Activated B cell treated with CpG ODN at 0.5 μM for 24 hours (primary cell): ENCODE measurements around the gene DDX1. TPM values are rescaled to one million over a fixed set of nuclear protein-coding genes. Genes with fewer than 3 reads are reported as not detected.

Experiments
- ATAC-seq: fragments of 200-7000 bp; cut with Tn5 transposase; one replicate; pipeline ENCODE4 v1.10.0; 2021; ENCODE audit warnings: low read depth, mild to moderate bottlenecking, moderate library complexity
- CTCF ChIA-PET: fragments of 350-600 bp; sonication (Branson Sonifier 250); formaldehyde crosslinking; loops from one replicate; lab custom pipeline; 2021; ENCODE audit warnings: antibody characterized with exemption; lab: Charles Lee
- POLR2A ChIA-PET: fragments of 350-600 bp; sonication (Branson Sonifier 250); formaldehyde crosslinking; loops from one replicate; lab custom pipeline; 2021; ENCODE audit warnings: antibody characterized with exemption; lab: Charles Lee
- DNase-seq: peaks from one replicate; pipeline ENCODE4 v3.0.0; 2022
- H3K27ac Mint-ChIP-seq: one replicate; pipeline ENCODE4 v1.8.0; 2020; ENCODE audit warnings: mixed read lengths
- H3K27me3 Mint-ChIP-seq: one replicate; pipeline ENCODE4 v1.8.0; 2021; ENCODE audit warnings: mixed read lengths
- H3K36me3 Mint-ChIP-seq: one replicate; pipeline ENCODE4 v1.8.0; 2021; ENCODE audit warnings: low read depth, mixed read lengths
- H3K4me1 Mint-ChIP-seq: one replicate; pipeline ENCODE4 v1.8.0; 2021; ENCODE audit warnings: mixed read lengths
- H3K4me3 Mint-ChIP-seq: one replicate; pipeline ENCODE4 v1.8.0; 2020; ENCODE audit warnings: mild to moderate bottlenecking, mixed read lengths
- H3K9me3 Mint-ChIP-seq: one replicate; pipeline ENCODE4 v1.8.0; 2020; ENCODE audit warnings: mixed read lengths
- intact Hi-C: fragments of 100-400 bp; cut with micrococcal nuclease; formaldehyde crosslinking; loops from one replicate; pipeline ENCODE4 v1.15.1; 2024
- total RNA-seq: library from RNA; stranded (reverse); gene quantifications from 2 replicates; pipeline ENCODE4 v1.2.3, GENCODE V29; 2022
- TF ChIP-seq, protein P1 (sequence below): fragments of 200-600 bp; IDR thresholded peaks from one replicate; pipeline ENCODE4 v1.8.0; 2022; ENCODE audit warnings: antibody characterized with exemption, mild to moderate bottlenecking

The DDX1 gene
- total RNA-seq, 1 donor from 2014 or later = 74.4 TPM

DNA sequence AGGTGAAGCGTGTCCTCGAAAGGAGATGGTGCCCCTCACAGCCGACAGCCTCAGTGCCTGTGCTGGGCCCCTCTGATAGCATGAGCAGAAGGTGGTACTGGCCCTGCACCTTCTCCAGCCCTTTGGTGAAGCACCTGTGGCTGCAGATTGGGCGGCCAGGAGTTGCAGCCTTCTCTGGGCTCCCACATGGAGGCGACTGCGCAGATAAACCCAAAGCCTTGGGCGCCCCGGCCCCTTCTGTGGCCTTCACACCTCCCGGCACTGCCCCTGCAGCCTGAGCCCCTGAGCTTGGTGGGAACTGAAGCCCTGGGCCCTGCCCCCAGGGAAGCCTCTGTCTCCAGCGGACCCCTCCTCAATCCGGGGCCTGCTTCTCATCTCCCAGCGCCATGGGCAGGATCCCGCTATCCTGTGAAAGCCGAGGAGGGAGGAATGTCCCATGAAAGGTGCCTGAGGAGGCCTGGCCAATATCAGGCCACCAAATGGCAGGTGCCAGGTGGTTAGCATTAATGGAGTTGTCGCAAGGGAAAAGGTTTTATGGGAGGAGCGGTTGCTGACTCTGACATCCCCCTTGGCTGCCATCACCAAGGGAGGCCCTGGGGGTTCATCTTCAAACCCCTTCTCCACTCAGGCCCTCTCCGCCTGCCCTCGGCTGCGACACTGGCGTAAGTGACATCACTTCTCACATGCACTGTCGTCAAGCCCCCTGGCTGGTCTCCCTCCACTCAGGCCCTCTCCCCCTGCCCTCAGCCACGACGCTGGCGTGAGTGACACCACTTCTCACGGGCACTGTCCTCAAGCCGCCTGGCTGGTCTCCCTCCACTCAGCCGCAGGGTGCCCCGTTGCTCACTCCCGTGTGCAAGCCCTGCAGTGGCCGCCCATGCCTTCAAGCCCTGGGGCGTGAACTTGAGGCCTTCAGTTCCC, 62.4 kb downstream of the DDX1 start:
- H3K36me3 Mint-ChIP-seq = no peaks in the 10 kb centered on the region
- H3K4me1 Mint-ChIP-seq = no peaks in the 10 kb centered on the region
- peaks cover 3% of the 10 kb centered on the region for H3K9me3 Mint-ChIP-seq
- DNase-seq = no peak
- CTCF ChIA-PET = no interaction called here
- TF ChIP-seq, protein P1, sequence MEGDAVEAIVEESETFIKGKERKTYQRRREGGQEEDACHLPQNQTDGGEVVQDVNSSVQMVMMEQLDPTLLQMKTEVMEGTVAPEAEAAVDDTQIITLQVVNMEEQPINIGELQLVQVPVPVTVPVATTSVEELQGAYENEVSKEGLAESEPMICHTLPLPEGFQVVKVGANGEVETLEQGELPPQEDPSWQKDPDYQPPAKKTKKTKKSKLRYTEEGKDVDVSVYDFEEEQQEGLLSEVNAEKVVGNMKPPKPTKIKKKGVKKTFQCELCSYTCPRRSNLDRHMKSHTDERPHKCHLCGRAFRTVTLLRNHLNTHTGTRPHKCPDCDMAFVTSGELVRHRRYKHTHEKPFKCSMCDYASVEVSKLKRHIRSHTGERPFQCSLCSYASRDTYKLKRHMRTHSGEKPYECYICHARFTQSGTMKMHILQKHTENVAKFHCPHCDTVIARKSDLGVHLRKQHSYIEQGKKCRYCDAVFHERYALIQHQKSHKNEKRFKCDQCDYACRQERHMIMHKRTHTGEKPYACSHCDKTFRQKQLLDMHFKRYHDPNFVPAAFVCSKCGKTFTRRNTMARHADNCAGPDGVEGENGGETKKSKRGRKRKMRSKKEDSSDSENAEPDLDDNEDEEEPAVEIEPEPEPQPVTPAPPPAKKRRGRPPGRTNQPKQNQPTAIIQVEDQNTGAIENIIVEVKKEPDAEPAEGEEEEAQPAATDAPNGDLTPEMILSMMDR = no peak
- H3K27me3 Mint-ChIP-seq = peaks cover 4% of the 10 kb centered on the region
- no peak overlapping the region for H3K4me3 Mint-ChIP-seq
- H3K27ac Mint-ChIP-seq = no peak overlapping the region
- ATAC-seq = no peak
- POLR2A ChIA-PET = no interaction called here
- intact Hi-C loops = no loop called here

DNA sequence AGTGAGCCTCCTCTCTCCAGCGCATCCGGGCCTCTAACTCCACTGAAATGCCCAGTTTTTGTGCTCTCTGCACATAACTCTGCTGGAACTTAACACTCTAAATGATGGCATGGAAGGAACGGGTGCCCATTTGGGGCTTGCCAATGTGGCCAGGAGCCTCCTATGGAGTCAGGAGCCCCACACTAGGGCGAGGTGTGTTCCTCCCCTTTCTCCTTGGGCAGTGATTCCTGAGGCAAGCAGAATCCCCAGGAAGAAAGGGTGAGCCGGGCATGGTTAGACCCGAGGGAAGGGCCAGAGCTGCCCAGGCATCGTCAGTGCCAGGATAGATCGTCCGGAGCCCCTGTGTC, 63.0 kb downstream of the DDX1 start:
- ChIA-PET POLR2A (no interaction called here), CTCF (no interaction called here)
- no peak for ATAC-seq
- Mint-ChIP-seq H3K4me1 (no peaks in the 10 kb centered on the region), H3K27me3 (peaks cover 4% of the 10 kb centered on the region), H3K27ac (no peak overlapping the region), H3K36me3 (no peaks in the 10 kb centered on the region), H3K9me3 (peaks cover 3% of the 10 kb centered on the region), H3K4me3 (no peak overlapping the region)
- DNase-seq = no peak
- intact Hi-C loops = no loop called here
- TF ChIP-seq, protein P1 = no peak

DNA sequence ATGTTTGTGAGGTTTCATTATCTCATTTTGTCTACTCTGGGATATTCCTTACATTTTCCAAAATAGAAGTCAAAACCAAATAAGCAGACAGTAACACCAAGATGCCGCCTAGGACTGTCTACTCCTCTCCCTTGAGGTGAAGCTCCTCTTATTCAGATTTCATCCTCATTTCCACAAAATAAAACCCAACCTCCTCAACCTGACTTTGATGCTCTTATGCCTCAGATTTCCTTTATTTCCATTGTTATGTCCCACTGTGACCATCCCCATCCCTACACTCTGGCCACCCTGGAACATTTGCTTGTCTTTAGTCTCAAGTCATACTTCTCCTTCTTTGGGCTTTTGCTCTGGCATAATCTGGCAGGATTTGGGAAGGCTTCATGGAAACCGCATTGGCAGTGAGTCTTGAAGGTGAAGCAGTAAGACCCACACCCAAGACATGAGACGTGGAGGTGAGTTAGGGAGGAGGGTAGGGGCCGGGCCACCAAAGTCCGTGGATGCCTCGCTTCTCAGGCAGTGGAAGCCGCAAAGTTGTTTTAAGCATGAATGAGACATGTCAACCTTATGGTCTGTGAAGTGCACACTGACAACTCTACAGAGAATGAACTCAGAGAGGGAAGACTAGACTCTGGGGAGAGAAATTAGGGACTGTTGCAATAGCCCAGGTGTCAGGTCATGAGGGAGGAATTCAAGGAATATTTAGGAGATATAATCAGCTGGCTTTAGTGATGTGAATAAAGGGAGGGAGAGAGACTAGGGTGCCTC, 63.6 kb downstream of the DDX1 start:
- intact Hi-C loops = no loop called here
- no peak for ATAC-seq
- CTCF ChIA-PET = no interaction called here
- TF ChIP-seq, protein P1 = no peak
- H3K27me3 Mint-ChIP-seq = peaks cover 4% of the 10 kb centered on the region
- no peak overlapping the region for H3K4me3 Mint-ChIP-seq
- DNase-seq = no peak
- H3K36me3 Mint-ChIP-seq = no peaks in the 10 kb centered on the region
- H3K27ac Mint-ChIP-seq = no peak overlapping the region
- POLR2A ChIA-PET = no interaction called here
- peaks cover 3% of the 10 kb centered on the region for H3K9me3 Mint-ChIP-seq
- no peaks in the 10 kb centered on the region for H3K4me1 Mint-ChIP-seq

DNA sequence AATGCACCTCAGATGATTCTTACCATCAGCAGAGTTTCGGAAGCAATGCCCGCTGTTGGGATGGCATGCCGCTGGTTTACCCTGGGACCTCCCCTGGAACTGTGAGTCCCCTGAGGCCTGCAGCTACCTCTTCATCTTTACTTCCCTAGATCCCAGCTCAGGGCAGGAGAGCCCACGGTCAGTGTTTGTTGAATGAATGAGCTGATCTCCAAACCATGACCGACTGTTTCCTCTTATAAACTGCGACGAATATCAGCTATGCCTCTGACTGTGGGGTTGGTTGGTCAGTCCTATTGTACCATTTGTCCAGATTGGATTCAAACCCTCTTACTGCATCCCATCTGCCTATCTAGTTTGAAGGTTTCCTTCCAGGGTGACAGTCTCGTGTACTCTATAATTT, 64.4 kb downstream of the DDX1 start:
- H3K27me3 Mint-ChIP-seq = peaks cover 6% of the 10 kb centered on the region
- H3K27ac Mint-ChIP-seq = no peak overlapping the region
- CTCF ChIA-PET = no interaction called here
- H3K4me1 Mint-ChIP-seq = no peaks in the 10 kb centered on the region
- intact Hi-C loops = no loop called here
- DNase-seq (no peak), ATAC-seq (no peak)
- H3K36me3 Mint-ChIP-seq = no peaks in the 10 kb centered on the region
- no peak overlapping the region for H3K4me3 Mint-ChIP-seq
- POLR2A ChIA-PET = no interaction called here
- peaks cover 3% of the 10 kb centered on the region for H3K9me3 Mint-ChIP-seq
- TF ChIP-seq, protein P1 = no peak

DNA sequence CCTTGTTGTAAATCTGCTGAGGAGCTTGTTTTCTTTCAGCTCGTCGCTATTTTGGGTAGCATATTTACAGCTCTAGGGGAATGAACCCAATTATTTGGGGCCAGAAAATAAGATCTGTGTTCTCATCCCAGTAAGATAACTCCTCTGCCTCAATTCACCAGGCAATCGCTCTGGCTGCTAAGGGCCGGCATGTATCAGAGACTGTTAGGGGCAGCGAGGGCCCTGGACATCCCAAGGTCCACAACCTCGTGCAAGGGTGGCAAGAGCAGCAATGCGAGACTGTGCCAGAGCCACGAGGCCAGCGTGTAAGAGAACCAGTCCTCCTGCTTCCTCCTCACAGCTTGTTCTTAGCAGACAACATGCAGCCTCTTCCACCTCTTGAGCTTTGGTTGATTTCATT, 66.1 kb downstream of the DDX1 start:
- no peak for ATAC-seq
- Mint-ChIP-seq H3K36me3 (no peaks in the 10 kb centered on the region), H3K4me1 (no peaks in the 10 kb centered on the region), H3K4me3 (no peak overlapping the region), H3K27me3 (peaks cover 6% of the 10 kb centered on the region), H3K27ac (no peak overlapping the region), H3K9me3 (peaks cover 3% of the 10 kb centered on the region)
- DNase-seq = no peak
- intact Hi-C loops = no loop called here
- ChIA-PET CTCF (no interaction called here), POLR2A (no interaction called here)
- TF ChIP-seq, protein P1 = no peak
